Right cardiac atrium (tissue), 5 donors: ENCODE data around the gene CFAP74. TPM values are rescaled to one million over a fixed set of nuclear protein-coding genes. Genes with fewer than 3 reads are reported as not detected.

Source experiments
- ATAC-seq, 2 donors: fragments of 200-7000 bp; cut with Tn5 transposase; one replicate each; pipeline versions ENCODE4 v1.8.0 to v1.9.1; 2020; ENCODE audit warnings: moderate library complexity in 2 of 2, mild to moderate bottlenecking in 1 of 2
- DNase-seq, 3 donors: peaks; one replicate each; pipeline ENCODE4 v3.0.0-alpha.2; 2020
- H3K27ac ChIP-seq: one replicate; pipeline ENCODE4 v1.5.1; 2013; ENCODE audit warnings: mild to moderate bottlenecking, low read length, control low read depth, moderate library complexity
- H3K27me3 ChIP-seq: one replicate; pipeline ENCODE4 v1.6.1; 2013; ENCODE audit not compliant: control insufficient read depth, insufficient read depth
- H3K4me1 ChIP-seq: one replicate; pipeline ENCODE4 v1.6.1; 2013; ENCODE audit warnings: low read length; ENCODE audit not compliant: control insufficient read depth, insufficient read depth
- H3K4me3 ChIP-seq: one replicate; pipeline ENCODE4 v1.5.1; 2013; ENCODE audit warnings: low read length, control low read depth
- H3K9me3 ChIP-seq: one replicate; pipeline ENCODE4 v1.6.1; 2013; ENCODE audit warnings: low read length; ENCODE audit not compliant: control insufficient read depth
- WGBS: extraction: QIAGEN DNeasy Blood & Tissue Kit; methylation state at CpG from one replicate; pipeline ENCODE4 v1.1.7; 2013; 5-methylcytosine and 5-hydroxymethylcytosine counted together
- intact Hi-C, 4 donors: fragments of 100-400 bp; cut with DNase I; formaldehyde crosslinking; loops; one replicate each; pipeline versions ENCODE4 v1.11.0 to v1.14.0; 2022 to 2023
- polyA plus RNA-seq: library from polyadenylated mRNA; stranded (reverse); fragments of 200-250 nt; gene quantifications from one replicate; pipeline ENCODE4 v1.2.3, GENCODE V29; 2013
- total RNA-seq, 4 donors: library from RNA; stranded (reverse); fragmentation: NEBNext Ultra II Directional; extraction: Animal tissue kit (Norgen Biotek cat#: 25700); gene quantifications; one replicate each; pipeline ENCODE4 v1.2.1, GENCODE V29; 2021
- donor health status: healthy with polysubstance abuse.
- donor health status: DM: no; HTN: yes; CAD: no.
- donor health status: DM: no; HTN: no; CAD: no.
- donor health status: DM: no; HTN: yes; CAD: no; lungs with severe emphysema.
- donor health status: DM: yes; HTN: yes; CAD: no.

CFAP74 gene
- total and polyA plus RNA-seq, 5 donors = 0.11 TPM; not detected in 4

DNA sequence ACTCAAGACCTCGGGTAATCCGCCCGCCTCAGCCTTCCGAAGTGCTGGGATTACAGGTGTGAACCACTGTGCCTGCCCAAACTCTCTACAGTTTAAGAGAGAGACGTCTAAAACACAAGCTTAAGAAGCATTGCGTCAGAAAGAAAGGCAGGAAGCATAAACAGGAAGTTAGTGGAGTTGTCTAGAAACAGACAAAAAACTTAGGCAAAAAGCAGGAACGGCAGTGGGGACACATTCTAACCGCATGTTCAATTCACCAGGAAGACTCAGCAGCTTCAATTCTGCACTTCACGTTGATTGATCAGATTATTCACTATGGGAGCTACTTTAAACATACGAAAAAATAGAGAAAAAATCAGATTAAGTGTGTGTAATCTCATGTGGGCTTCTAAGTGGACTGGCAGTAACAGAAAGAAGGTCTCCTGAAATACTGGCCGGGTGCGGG, 7.4 kb downstream of the CFAP74 start:
- intact Hi-C loops = no loop called here
- WGBS = 62% methylated on average over 12 of the region's 12 CpGs
- no peaks in the 10 kb centered on the region for H3K4me1 ChIP-seq
- no peaks in the 10 kb centered on the region for H3K27me3 ChIP-seq
- ATAC-seq = no peak
- no peak overlapping the region for H3K27ac ChIP-seq
- DNase-seq = no peak
- H3K4me3 ChIP-seq = no peak overlapping the region
- H3K9me3 ChIP-seq = no peaks in the 10 kb centered on the region

DNA sequence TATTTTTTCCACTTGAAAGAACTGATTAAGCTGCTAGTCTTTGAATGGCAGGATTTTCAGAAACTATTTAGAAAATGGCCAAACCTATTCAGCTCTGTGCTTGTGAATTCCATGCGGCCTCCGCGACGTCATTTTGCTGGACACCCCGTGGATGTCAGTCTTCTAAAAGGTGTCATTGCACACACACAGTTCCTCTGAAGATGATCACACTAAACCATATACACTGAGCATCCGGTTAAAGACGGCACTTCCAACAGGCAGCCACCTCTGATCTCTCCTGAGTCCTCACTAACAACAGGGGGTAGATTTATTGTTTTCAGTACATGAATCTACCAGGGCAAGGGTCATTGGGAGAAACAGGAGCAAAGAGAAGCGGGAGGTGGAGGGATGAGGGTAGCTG, 9.1 kb downstream of the CFAP74 start:
- Histone ChIP-seq H3K27me3 (no peaks in the 10 kb centered on the region), H3K9me3 (no peaks in the 10 kb centered on the region), H3K4me3 (no peak overlapping the region), H3K4me1 (peaks cover 1% of the 10 kb centered on the region), H3K27ac (no peak overlapping the region)
- DNase-seq (no peak), ATAC-seq (no peak)
- intact Hi-C loops = no loop called here
- WGBS = 75% methylated on average over 8 of the region's 8 CpGs

- WGBS = 24% methylated on average over 10 of the region's 10 CpGs
- Histone ChIP-seq H3K27ac (no peak overlapping the region), H3K9me3 (no peaks in the 10 kb centered on the region), H3K4me1 (peaks cover 1% of the 10 kb centered on the region), H3K27me3 (no peaks in the 10 kb centered on the region), H3K4me3 (no peak overlapping the region)
- peak; percentile 68 to 69 for ATAC-seq
- intact Hi-C loops = no loop called here
- DNase-seq = peak; percentile 44 to 78 (median 74)
These were observed 13.4 kb downstream of the CFAP74 start for GRCh38 chr1:1990222-1990621.

DNA sequence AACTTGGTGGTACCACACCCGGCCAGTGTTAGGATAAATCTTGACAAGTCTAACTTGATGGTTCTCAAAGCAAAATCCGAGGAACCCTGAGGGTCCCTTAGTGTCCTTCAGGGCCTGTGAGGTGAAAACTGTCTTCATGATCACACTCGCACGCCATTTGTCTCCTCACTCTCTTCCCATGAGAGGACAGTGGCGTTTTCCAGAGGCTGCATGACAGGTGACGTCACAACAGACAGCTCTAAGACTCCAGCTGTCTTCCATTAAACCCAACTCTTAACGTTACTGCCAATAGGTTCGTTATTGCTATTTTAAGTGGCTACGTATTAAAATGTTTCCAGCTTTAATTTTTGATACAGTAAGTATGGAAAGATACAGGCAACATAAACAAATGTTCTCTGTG, 13.8 kb downstream of the CFAP74 start:
- Histone ChIP-seq H3K4me1 (peaks cover 1% of the 10 kb centered on the region), H3K4me3 (no peak overlapping the region), H3K27ac (peak overlapping the region; percentile 18), H3K27me3 (no peaks in the 10 kb centered on the region), H3K9me3 (no peaks in the 10 kb centered on the region)
- ATAC-seq (peak; percentile 56 to 63), DNase-seq (peak in 1 of 3 donors; percentile 38)
- 39% methylated on average over 9 of the region's 9 CpGs for WGBS
- intact Hi-C loops = no loop called here

- peaks cover 1% of the 10 kb centered on the region for H3K4me1 ChIP-seq
- H3K9me3 ChIP-seq = no peaks in the 10 kb centered on the region
- ATAC-seq (peak; percentile 49 to 52), DNase-seq (peak in 2 of 3 donors; percentile 49 to 76)
- no peaks in the 10 kb centered on the region for H3K27me3 ChIP-seq
- intact Hi-C loops = no loop called here
- WGBS = 32% methylated on average over 22 of the region's 22 CpGs
- H3K27ac ChIP-seq = no peak overlapping the region
- no peak overlapping the region for H3K4me3 ChIP-seq
These were observed 14.5 kb downstream of the CFAP74 start for GRCh38 chr1:1989102-1989542.

- Histone ChIP-seq H3K9me3 (no peaks in the 10 kb centered on the region), H3K4me3 (no peak overlapping the region), H3K27me3 (no peaks in the 10 kb centered on the region), H3K4me1 (peaks cover 1% of the 10 kb centered on the region), H3K27ac (no peak overlapping the region)
- ATAC-seq (no peak), DNase-seq (peak in 1 of 3 donors; percentile 16)
- intact Hi-C loops = no loop called here
- WGBS = 61% methylated on average over 29 of the region's 29 CpGs
These were observed 15.3 kb downstream of the CFAP74 start for GRCh38 chr1:1988061-1988945.

DNA sequence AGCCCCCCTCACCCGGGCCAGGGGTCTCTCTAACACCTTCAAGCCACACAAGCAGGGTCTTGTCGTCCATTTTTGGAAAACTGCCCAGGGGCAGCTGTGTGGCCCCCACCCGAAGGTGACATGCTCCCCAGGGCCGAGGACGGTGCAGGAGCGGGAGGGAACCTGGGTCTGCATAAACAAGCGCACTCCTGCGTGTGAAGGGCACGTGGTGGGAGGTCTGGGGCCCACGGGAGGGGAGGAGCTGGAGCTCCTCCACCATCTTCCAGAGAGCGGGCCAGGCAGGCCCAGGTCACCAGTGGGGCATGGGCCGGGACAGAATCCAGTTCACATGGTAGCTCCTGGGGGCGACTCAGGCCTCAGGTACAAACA, 16.5 kb downstream of the CFAP74 start:
- H3K27me3 ChIP-seq = no peaks in the 10 kb centered on the region
- peaks cover 1% of the 10 kb centered on the region for H3K4me1 ChIP-seq
- ATAC-seq (no peak), DNase-seq (no peak)
- no peak overlapping the region for H3K4me3 ChIP-seq
- 87% methylated on average over 13 of the region's 13 CpGs for WGBS
- intact Hi-C loops = no loop called here
- no peaks in the 10 kb centered on the region for H3K9me3 ChIP-seq
- no peak overlapping the region for H3K27ac ChIP-seq

DNA sequence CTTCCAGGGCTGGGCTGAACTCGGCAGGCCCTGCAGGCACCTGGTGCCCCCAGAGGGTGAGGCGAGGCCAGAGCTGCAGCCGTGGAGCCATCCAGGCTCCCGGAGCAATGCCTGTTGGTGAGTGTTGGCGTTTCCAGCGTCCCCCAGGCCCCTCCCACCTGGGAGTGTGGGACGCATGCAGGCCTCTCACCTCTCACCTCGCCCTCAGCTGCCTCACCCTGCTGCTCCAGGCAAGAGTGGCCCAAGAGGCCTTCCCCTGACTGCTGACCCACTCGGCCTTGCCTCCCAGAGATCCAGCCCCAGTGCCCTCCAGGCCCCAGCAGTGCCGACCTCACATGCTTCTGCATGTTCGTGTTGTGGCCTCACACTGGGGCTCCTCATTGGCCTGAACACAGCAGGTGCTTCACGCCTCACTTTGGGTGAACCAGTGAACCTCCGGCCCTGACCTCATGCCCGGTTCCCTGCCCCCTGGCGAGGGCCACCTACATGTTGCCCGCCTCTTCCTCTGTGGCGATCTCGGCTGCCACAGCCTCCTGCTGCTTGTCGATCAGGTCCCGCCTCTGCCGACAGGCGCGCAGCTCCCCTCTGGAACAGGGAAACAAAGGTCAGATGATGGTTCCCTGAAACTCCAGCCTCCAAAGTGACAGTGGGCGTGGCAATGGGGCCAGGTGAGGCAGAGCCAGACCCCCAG, 17.0 kb downstream of the CFAP74 start:
- H3K4me1 ChIP-seq = peaks cover 1% of the 10 kb centered on the region
- no peaks in the 10 kb centered on the region for H3K9me3 ChIP-seq
- H3K27ac ChIP-seq = no peak overlapping the region
- intact Hi-C loops = no loop called here
- no peak overlapping the region for H3K4me3 ChIP-seq
- ATAC-seq (no peak), DNase-seq (no peak)
- no peaks in the 10 kb centered on the region for H3K27me3 ChIP-seq
- WGBS = 85% methylated on average over 24 of the region's 24 CpGs

DNA sequence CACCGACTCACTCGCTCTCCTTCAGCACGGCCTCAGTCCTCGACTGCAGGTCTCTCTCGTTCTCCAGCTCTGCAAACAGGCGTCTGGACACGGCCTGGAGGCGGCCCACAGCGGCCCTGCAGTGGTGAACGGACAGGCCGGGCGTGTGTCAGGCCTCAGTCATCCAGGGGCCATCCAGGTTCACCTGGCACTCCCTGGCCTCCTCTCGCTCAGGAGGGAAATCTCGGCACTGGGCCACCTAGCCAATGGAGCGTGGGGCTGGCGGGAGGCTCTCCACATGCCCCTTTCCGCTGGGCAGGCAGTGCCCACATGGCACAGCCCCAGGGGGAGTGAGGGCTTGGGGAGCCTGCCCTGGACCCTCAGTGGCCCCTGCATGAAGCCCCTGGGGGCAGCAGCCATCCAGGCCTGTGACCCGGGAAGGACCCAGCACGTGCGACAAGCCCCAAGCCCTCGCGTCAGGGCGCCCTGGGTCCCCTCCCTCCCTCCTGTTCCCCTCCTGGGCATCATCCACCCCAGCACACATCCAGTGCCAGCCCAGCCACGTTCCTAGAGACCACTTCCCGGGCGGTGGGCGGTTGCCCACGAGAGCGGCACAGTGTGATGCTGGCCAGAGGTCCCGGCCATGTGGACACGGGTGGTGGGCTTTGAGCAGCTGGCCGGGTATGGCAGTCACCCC, 18.1 kb downstream of the CFAP74 start:
- H3K9me3 ChIP-seq = no peaks in the 10 kb centered on the region
- ATAC-seq (no peak), DNase-seq (peak in 2 of 3 donors; percentile 19 to 32)
- 90% methylated on average over 32 of the region's 32 CpGs for WGBS
- no peak overlapping the region for H3K4me3 ChIP-seq
- H3K4me1 ChIP-seq = no peaks in the 10 kb centered on the region
- intact Hi-C loops = no loop called here
- H3K27ac ChIP-seq = no peak overlapping the region
- no peaks in the 10 kb centered on the region for H3K27me3 ChIP-seq

DNA sequence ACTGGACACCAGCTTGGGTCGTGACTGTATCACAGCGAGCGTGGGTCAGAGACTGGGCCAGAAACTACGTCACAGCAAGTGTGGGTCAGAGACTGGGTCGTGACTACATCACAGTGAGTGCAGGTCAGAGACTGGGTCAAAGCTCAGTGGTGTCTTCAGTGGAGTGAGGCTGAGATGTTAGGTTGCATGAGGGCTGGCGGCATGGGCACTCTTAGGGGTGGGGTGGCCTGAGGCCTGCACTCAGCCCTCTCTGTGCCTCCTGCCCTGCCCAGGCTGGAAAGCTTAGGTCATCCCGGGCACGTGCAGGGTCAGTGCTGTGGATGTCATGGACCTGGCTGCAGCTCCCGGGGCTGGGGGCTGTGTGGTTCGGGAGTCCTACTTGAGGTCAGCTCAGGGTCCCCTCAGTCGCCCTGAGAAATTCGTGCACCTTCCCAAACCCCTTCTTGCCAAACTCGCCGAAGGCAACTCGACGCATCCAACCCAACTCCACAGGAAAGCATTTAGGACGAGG, 19.0 kb downstream of the CFAP74 start:
- DNase-seq = peak in 1 of 3 donors; percentile 23
- Histone ChIP-seq H3K27me3 (no peaks in the 10 kb centered on the region), H3K4me3 (no peak overlapping the region), H3K27ac (no peak overlapping the region), H3K9me3 (no peaks in the 10 kb centered on the region), H3K4me1 (no peaks in the 10 kb centered on the region)
- WGBS = 85% methylated on average over 17 of the region's 17 CpGs
- intact Hi-C loops = no loop called here
- no peak for ATAC-seq
